NCI-H1417 (cell line): ENCODE measurements around the gene DNAJC3.
"Not testable (repeated sequence)": the region's sequence is repeated elsewhere in the genome, so short reads cannot be mapped to it uniquely, and the experiment has no call there.

Experiments
- DNase-seq, 3 experiments: peaks; one replicate each; lab custom pipeline; 2025; lab: John Stamatoyannopoulos, UW

The DNAJC3 gene

DNA sequence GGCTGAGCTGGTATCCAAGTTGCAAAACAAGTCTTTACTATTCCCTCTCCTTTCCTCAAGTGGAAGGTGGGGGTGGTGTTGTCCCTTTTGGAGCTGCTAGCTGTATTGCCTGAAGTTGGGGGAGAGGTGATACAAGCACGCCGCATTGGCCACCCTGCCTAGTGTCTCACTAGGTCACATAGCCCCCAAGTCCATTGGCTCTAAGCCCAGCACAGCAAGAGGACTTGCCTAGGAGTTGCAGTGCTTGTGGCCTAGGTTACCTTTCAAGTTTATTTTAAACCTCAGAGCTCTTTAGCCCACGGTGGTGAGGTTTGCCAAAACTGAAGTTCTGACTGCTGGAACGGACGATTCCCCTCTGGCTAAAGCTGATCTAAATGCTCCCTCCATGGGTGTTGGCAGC lies 5.3 kb upstream of the DNAJC3 start:
- DNase-seq: no peak

DNA sequence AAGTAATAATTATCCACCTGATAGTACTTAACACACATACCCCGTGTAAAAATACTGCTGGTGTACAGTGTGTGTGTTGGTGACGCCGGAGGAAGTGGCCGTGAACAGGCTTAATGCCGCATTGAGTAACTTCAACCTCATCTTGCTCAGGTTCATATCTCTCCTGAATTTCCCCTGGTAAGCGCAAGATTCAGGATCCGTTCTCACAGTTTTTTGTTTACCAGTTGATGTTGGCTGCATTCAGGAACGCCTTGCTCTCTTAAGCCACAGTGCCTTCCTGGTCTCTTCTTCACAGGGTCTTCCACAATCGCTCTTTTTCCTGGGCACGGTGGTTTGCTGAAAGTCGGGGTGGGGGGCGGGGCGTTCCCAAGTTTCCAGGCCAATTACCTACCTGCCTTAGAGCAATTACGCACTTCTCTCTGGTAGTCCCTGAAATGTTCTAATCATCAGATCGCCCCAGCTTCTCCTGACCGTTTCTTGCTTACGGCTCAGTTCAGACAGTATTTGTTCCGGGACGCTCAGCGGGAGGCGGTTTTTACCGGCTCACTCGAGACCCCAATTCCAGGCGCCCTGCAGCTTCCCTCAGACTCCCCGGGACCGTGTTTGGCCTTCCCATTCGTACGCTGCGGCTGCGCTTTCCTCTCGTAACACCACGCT lies 706 bp upstream of the DNAJC3 start:
- DNase-seq: no peak

DNA sequence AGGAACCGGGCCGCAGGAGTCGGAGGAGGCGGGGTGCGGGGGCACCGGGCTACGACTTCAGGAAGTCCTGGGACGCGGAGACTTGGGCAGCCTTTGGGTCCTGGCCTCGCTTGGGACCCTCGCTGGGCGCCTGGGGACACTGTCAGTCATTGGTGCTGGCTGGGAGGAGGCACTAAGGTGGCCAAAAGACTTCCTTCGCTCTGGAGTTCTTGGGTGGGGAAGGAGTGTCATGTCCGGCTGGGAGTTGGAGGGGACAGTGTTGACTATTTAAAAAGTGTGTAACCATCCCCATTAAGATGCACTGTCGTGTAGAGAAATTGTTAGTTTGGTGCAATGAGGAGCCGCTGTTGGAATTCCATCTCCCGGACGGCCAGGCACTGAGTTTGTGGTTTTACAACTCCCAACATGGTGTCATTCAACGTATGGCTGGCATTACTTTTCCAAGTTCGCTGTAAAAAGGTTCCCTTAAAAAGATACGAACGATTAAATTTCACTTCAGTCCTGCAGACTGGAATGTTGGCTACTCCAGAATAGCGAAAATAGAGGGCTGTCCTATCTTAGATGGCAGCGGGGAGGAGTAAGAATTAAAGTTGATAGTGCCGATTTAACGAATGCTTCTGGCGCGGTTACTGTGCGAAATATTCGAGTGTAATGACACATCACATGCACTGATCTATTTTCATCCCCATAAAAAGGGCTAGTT lies 776 bp downstream of the DNAJC3 start:
- peak in 2 of 3 experiments; percentile 47 to 63 for DNase-seq

DNA sequence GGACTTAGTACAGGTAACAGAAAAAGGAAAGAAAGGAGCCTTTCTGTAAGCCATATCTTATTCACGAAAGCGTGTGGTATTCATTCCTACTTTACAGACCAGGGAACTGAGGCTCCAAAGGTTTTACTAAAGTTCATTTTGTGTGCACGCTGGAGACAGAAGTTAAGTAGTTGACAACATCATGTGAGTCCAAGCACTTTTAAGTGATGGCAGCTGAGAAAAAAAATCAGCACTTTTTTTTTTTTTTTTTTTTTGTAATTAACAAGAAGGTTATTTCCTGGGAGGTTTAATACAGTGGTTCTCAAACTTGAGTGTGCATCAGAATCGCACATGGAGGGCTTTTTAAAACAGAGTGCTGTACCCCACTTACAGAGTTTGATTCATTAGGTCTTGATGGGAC lies 2.0 kb downstream of the DNAJC3 start:
- DNase-seq: no peak

GRCh38 chr13:95679722-95680121 lies 2.8 kb downstream of the DNAJC3 start:
- no peak for DNase-seq

- no peak for DNase-seq
Observed at GRCh38 chr13:95684418-95684817, 7.5 kb downstream of the DNAJC3 start.

DNA sequence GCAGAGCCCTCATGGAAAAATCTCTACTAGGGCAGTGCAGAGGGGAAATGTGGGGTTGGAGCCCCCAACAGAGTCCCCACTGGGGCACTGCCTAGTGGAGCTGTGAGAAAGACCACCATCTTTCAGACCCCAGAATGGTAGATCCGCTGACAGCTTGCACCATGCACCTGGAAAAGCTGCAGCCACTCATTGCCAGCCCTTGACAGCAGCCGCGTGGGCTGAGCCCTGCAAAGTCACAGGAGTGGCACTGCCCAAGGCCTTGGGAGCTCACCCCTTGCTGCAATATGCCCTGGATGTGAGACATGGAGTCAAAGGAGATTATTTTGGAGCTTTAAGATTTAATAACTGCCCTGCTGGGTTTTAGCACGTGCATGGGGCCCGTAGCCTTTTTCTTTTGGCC lies 8.0 kb downstream of the DNAJC3 start:
- DNase-seq: not testable (repeated sequence)

GRCh38 chr13:95689582-95689926 lies 12.6 kb downstream of the DNAJC3 start:
- no peak for DNase-seq

GRCh38 chr13:95690986-95691385 lies 14.0 kb downstream of the DNAJC3 start:
- not testable (repeated sequence) for DNase-seq

DNA sequence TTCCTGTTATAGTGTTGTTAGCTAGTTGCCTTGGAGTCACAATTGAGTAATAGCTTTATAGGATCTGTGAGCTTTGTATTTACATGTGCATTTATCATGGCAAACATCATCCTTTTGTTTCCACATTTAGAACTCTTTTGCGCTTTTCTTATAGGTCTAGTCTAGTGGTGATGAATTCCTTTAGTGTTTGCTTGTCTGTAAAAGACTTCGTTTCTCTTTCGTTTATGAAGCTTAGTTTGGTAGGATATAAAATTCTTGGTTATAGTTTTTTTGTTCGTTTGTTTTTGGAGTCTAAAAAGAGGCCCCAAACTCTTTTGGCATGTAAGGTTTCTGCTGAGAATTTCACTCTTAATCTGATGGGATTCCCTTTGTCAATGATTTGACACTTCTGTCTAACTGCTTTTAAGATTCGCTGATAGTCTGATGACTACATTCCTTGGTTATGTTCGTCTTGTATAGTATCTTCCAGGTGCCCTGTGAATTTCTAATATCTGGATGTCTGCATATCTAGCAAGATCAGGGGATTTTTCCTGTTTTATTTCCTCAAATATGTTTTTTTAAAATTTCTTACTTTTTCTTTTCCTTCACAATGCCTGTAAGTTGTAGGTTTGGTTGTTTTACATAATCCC lies 20.2 kb downstream of the DNAJC3 start:
- no peak for DNase-seq

DNA sequence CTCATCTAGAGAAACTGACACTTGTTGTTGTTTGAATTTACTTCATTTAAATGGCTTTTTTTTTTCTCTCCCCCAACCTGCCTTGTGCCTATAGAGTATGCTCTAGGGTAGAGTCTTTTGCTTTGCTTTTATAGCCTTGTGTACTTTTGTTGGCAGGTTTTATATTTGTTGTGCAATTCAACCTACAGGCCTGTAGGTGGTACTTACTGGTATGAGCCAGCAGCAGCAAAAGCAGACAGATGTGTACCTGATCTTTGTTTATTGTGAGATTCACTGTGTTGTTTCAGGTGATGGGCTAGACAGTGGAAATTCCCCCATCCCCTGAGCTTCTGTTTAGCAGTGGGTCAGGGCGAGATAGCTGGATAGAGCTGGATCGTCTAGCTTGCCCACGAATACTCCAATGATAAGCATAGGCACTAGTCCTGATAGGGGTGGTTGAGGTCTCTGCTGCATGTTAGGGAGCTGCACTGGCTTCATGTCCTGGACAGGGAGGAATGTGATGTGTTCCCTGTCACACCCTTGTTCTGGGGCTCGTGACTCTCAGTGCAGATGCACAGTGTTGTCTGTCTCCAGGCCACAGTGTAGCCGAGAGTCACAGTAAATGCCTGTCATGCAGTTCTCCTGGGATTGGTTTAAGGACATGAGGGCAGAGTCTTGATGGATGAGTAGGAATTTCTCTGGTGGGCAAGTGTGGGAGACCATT lies 21.3 kb downstream of the DNAJC3 start:
- peak in 1 of 3 experiments; percentile 7 for DNase-seq

- DNase-seq: no peak
Observed at GRCh38 chr13:95703576-95703975, 26.6 kb downstream of the DNAJC3 start.

DNA sequence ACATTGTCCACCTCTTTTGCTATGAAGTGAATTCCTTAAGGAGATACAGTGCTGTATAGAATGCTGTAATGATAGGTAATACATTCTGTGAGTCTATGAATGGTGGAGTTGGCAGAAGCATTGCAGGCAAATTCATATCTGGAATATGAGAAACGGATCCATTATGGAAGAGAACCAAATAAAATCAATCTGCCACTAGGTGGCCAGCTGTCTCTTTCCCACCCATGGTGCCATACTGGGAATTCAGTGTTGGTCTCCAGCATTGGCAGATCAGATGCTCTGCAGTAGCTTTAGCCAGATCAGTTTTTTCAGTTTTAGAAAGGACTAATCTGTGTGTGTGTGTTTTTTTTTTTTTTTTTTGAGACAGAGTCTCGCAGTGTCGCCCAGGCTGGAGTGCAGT lies 27.6 kb downstream of the DNAJC3 start:
- peak in 1 of 3 experiments; percentile 38 for DNase-seq

DNA sequence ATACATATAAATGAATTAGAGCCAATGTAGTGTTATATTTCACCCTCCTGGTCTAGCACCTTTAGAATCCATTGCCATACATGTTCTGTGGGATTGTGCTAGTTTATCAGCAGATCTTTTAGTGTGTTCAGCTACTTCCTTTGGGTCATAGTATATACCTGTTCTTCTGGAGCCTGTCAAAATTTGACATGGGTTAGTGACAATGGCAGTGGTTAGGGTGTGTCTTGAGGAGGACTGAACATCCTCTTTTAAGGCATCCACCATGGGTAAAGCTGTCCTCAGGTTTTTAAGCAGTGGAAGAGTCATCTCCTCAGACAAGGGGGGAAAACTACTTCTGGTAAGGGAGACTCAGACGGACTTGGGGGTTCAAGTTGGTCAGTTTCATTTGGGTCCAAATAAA lies 29.4 kb downstream of the DNAJC3 start:
- DNase-seq: no peak

DNA sequence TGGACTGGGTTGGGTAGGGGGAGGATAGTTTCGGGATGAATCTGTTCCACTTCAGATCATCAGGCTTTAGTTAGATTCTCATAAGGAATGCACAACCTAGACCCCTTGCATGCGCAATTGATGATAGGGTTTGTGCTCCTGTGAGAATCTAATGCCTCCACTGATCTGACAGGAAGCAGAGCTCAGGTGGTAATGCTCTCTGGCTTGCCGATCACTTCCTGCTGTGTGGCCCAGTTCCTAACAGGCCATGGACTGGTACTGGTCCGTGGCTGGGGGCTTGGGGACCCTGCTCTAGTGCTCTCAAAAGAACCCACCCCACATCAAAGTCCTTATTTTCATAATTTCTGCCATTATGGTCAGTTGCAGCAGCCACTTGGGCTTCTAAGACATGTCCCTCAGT lies 30.1 kb downstream of the DNAJC3 start:
- no peak for DNase-seq

DNA sequence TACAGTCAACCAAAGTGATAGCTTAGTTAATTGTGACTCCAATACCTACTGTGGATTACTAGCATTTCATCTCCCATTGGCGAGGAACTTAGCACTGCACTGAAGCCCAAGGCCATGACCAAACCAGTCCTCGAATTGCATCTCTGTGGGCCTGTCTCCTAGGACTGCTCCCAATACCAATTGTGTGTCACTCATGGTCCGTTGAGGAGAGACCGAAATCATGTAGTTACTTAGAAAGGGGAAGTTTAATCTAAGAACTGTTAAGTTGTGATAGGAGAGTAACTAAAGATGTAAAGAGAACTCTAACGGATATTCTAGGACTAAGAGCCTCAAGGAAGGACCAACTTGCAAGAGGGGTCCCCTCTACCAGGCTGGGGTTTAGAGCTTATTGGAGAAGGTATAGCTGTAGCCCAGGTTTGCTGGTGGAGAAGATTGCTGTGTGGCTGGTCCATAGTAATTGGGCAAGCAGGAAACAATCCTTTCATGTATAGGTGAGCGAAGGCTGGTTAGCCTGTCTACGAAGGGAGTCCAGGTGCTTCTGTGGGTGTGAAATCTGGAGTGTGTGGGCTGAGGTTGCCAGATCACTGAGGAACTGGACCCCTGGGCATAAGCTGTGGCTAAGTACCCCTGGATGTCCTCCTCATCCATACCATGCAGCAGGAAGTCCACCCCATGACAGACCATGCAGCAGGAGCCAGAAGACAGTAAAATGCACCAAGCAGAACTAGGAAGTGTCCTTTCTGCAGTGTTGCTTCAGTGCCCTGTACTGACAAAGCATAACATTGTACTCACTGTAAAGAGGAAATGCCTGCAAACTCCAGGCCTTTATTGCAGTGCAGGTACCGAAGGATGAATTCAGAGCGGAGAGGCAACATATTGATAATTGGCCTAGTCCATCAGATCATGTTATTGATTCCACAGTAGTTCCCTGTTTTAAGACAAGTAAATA lies 30.8 kb downstream of the DNAJC3 start:
- no peak for DNase-seq

DNA sequence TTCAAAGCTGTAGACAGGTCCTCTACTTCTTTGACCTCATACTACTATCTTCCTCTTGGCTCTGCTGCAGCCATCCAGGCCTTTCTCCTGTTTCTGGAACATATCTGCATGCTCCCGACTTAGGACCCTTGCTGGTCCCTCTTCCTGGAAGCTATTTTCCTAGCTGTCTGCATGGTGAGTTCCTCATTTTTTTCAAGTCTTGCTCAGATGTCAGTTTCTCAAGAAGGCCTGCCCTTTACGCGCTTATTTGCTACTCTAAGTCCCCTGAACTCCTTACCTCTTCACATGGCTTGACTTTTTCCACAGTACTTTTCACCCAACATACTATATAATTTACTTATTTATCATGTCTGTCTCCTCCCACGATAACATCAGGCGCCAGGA lies 31.4 kb downstream of the DNAJC3 start:
- DNase-seq: no peak

DNA sequence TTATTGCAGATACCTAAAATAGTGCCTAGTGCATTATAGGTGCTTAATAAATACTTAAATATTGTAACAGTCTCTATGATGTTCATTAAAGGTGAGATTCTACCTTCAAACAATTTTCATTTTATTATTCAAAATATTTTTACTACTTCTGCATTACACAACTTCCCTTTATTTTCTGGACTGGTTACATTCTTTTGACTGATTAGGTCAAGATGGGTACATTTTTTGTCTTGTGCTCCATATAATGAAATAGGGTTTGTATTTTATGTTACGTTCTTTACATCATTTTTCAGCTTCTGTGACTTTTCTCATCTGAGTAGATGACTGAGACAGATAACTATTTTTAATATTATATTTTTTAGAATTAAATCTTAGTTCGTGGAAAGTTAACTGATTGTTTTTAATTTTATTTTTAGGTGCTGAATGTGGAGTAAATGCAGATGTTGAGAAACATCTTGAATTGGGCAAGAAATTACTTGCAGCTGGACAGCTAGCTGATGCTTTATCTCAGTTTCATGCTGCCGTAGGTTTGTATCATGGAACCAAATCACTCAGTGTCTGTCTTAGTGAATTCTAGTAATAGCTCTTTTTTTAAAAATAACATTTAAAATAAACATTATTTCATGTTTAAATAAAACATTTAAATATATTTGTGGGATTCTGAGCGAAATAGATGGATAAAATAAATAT lies 32.0 kb downstream of the DNAJC3 start:
- DNase-seq: no peak

DNA sequence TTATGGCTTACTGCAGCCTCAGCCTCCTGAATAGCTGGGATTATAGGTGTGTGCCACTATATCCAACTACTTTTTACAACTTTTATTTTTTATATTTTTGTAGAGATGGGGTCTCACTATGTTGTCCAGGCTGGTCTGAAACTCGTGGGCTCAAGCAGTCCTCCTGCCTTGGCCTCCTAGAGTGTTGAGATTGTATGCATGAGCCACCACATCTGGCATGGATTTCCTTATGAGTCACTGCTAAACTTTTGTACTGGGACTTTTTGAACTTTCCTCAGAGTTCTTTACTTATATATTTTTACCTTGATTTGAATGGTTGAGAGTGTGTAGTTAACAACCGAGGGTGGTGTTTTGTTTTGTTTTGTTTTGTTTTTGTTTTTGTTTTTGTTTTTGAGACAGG lies 33.4 kb downstream of the DNAJC3 start:
- no peak for DNase-seq

DNA sequence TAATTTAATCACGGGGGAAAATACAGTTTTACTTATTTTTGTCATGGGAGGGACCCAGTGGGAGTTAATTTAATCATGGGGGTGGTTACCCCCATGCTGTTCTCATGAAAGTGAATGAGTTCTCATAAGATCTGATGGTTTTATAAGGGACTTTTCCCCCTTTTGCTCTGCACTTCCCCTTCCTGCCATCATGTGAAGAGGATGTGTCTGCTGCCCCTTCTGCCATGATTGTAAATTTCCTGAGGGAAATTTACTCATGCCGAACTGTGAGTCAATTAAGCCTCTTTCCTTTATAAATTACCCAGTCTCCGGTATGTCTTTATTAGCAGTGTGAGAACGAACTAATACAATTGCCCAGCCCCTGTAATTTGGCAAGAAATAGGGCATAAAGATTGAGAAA lies 35.9 kb downstream of the DNAJC3 start:
- DNase-seq: not testable (repeated sequence)

DNA sequence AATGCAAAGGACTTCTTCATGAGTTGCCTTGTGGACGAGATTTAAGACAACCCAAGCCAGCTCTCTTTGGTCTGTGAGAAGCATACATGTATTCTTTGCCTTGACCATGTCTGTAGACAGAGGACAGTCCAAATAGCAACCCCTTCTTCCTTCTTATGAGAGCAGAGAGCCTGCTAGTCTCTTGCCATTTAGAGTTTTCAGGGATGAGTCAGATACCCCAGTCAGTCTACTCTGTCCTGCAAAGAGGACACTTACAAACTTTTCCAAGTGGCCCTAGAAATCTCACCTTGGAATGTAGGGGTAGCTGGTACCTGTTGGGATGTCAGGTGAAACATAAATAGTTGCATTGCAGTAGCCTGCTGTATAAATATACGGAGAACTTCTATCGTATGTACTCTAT lies 36.7 kb downstream of the DNAJC3 start:
- no peak for DNase-seq
